ENCODE data around the gene DEK. TPM values are rescaled to one million over a fixed set of nuclear protein-coding genes. Genes with fewer than 3 reads are reported as not detected.
"Not testable (repeated sequence)": the region's sequence is repeated elsewhere in the genome, so short reads cannot be mapped to it uniquely, and the experiment has no call there.

The DEK gene
- polyA plus RNA-seq, 5 donors: 123 to 226 (median 192) TPM

- not testable (repeated sequence) for DNase-seq
Observed at GRCh38 chr6:18208778-18209177, 55.6 kb downstream of the DEK start.

DNA sequence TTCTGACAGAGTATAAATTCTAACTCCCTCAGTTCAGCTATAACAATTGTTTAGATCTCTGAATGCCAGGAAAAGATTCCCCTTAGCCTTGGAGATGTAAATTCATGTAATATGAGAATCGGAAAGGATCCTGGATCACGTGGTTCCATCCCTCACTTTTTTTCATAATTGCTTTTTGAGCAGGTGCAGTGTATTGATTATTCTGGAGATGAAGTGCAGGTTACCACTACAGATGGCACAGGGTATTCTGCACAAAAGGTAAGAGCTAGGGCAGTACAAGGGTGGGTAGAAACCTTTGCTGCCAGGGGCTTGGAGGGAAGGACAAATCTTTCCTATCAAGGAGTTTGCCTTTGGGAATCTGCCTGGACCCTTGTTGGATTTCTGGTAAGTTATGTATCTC lies 56.4 kb downstream of the DEK start:
- DNase-seq: no peak

- no peak for DNase-seq
Observed at GRCh38 chr6:18207438-18207837, 56.9 kb downstream of the DEK start.

- DNase-seq: no peak
Observed at GRCh38 chr6:18206591-18206990, 57.7 kb downstream of the DEK start.

DNA sequence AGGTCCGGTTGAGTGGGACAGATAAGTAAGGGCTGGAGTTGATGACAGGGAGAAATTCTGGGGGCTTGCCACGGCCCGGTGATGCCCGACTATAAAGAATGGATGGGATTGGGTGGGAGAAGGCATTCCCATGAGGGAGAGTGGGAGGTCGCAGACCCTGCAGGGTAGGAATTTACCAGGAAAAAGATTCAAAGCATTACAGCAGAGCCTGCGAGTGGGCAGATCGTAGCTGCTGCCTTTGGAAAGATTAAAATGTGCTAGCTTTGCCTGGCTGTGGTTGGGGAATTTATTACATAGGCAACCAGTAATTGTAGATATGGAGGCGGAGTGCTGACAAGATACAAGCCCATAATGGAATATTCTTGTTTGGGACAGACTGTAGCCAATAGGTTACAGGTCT lies 59.6 kb downstream of the DEK start:
- no peak for DNase-seq

DNA sequence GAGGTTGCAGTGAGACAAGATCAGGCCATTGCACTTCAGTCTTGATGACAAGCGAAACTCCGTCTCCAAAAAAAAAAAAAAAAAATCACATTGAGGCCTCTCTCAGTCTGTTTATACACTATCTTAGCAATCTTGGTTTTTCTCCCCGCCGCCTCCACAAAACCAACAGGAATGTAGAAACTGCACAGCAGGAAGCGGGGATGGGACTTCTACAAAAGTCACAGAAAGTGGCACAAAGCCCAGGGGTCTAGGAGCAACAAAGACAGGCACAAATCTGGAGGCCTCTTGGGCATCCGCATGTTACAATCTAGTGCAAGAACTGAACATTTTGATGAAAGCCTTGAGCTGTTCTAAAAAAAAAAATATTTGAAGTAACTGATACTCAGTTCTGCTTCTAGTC lies 60.5 kb downstream of the DEK start:
- DNase-seq: no peak

- DNase-seq: no peak
Observed at GRCh38 chr6:18192026-18192425, 72.3 kb downstream of the DEK start.

GRCh38 chr6:18189196-18189595 lies 75.1 kb downstream of the DEK start:
- no peak for DNase-seq

DNA sequence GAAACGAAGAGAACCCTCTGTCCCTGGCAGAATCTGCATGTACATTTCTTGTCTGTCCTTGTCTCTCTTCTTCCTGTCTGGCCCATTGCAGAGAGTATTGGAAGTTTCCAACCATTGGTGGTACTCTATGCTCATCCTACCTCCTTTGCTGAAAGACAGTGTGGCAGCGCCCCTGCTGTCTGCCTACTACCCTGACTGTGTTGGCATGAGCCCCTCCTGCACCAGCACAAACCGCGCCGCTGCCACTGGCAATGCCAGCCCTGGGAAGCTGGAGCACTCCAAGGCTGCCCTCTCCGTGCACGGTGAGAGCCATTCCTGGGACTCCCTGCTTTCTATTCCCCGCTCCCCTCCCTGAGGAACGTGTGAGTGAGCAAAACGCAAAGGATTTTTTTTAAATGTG lies 76.6 kb downstream of the DEK start:
- no peak for DNase-seq

DNA sequence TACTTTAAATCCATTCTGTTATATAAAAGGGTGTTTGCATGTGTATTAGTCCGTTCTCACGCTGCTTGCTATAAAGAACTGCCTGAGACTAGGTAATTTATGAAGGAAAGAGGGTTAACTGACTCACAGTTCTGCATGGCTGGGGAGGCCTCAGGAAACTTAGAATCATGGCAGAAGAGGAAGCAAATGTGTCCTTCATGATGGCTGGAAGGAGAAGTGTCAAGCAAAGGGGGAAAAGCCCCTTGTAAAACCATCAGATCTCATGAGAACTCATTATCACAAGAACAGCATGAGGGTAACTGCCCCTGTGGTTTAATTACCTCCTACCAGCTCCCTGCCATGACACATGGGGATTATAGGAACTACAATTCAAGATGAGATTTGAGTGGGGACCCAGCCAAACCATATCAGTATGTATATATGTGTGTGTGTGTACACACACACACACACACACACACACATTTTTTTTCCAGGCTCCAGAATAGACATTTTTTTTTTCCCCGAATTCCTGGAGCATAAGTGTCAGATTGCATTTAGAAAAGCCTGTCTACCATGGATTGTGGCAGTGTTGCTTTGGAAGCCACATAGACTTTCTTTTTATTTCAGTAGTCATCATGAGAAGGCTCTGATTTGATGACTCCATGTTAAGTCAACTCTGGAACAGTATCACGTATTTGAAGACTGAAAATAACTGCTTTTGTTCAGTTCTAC lies 77.6 kb downstream of the DEK start:
- DNase-seq: no peak

DNA sequence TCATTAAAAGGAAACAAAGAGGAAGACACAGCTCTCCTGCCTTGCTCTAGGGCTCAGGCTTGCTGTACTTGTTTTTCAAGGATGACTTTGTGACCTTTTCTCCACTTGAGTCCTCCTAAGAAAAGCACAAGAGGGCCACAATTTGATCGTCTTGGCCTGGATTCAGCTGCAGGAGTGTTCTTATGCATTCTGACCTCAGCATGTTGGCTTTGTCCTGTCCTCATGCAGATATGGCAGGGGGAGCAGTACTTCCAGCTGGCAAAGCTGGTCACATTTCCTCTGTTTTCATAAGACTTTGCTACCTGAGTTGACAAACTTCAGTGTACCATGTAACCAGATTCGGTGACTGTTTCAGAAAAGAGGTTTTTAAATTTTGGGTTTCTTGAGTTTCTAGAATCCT lies 78.3 kb downstream of the DEK start:
- DNase-seq: peak in 1 of 2 donors; percentile 27

GRCh38 chr6:18185624-18186023 lies 78.7 kb downstream of the DEK start:
- DNase-seq: no peak

GRCh38 chr6:18183766-18184165 lies 80.6 kb downstream of the DEK start:
- DNase-seq: peak; percentile 42 to 46

DNA sequence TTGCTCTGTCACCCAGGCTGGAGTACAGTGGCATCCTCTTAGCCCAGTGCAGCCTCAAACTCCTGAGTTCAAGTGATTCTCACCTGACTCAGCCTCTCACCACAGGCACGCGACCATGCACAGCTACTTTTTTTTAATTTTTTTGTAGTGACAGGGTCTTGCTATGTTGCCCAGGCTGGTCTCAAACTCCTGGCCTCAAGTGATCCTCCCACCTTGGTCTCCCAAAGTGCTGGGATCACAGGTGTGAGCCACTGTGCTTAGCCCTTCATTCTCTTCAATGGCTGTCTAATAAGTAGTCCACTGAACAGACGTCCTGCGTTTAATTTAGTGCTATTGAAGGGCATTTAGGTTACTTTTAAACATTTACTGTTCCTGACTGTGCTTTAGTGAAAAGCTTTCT lies 81.8 kb downstream of the DEK start:
- DNase-seq: no peak

GRCh38 chr6:18179770-18180356 lies 84.5 kb downstream of the DEK start:
- no peak for DNase-seq

DNA sequence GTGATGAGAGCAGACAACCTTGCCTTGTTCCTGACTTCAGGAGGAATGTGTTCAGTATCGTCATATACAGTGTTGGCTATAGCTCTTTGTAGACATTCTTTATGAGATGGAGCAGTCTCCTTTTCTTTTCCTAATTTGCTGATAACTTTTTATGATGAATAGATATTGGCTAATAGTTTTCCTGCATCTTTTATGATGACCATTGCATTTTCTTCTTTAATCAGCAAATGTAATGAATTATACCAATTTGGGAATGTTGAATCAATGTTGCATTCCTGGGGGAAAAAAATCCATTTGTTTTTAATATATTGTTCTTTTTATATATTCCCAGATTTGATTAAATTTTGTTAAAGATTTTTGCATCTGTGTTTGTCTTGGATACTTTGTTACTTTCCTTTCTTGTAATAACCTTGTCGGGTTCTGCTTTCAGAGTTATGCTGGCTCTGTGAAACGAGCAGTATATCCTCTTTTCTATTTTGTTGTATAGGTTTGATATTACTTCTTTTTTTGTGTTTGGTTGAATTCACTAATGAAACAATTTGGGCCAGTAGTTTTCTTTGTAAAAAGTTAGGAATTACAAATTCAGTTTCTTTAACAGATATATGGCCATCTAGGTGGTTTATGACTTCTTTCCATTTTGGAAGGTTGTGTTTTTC lies 85.2 kb downstream of the DEK start:
- DNase-seq: no peak

GRCh38 chr6:18177286-18177965 lies 86.9 kb downstream of the DEK start:
- DNase-seq: no peak

DNA sequence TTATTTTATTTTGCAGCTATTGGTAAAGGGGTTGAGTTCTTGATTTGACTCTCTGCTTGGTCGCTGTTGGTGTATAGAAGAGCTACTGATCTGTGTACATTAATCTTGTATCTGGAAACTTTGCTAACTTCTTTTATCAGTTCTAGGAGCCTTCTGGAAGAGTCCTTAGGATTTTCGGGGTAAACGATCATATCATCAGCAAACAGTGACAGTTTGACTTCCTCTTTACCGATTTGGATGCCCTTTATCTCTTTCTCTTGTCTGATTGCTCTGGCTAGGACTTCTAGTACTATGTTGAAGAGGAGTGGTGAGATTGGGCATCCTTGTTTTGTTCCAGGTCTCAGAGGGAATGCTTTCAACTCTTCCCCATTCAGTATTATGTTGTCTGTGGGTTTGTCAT lies 88.1 kb downstream of the DEK start:
- DNase-seq: not testable (repeated sequence)
